A673 (cell line): Measurements from ENCODE around the gene MCM7.

ENCODE experiments used
- CTCF ChIP-seq: fragments of 300-800, 200-600 bp; sonication (generic); conservative IDR thresholded peaks from 2 replicates; pipeline ENCODE4 v1.5.1; 2017; ENCODE audit warnings: low read depth, mild to moderate bottlenecking, antibody characterized with exemption, low read length, moderate library complexity, mixed read lengths
- EZH2 ChIP-seq: fragments of 200-600 bp; sonication (generic); IDR thresholded peaks from 2 replicates; pipeline ENCODE4 v1.6.1; 2017; ENCODE audit warnings: borderline replicate concordance, low read depth, mild to moderate bottlenecking, mixed read lengths, antibody characterized with exemption, low read length; ENCODE audit not compliant: poor library complexity, severe bottlenecking

DNA sequence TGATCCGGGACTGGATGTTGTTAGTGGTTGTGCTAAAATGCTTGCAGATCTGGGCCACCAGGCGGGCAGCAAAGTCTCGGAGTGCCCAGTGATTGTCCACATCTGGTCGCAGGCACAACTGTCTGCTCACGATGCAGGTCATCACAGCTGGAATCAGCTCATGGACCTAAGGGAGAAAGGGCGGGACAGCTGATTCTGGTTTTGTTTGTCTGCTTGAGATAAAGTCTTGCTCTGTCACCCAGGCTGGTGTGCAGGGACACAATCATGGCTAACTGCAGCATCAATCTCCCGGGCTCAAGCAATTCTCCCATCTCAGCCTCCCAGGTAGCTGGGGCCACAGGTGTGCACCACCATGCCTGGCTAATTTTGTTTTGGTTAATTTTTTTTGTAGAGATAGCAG lies 10.0 kb upstream of the MCM7 start:
- TF ChIP-seq CTCF (no peak), EZH2 (no peak)
